ENCODE measurements around the gene STYK1.
A peak's percentile ranks its signal among the peaks of the same experiment; 100 is the strongest.
"Not testable (repeated sequence)": the region's sequence is repeated elsewhere in the genome, so short reads cannot be mapped to it uniquely, and the experiment has no call there.

Gene STYK1

DNA sequence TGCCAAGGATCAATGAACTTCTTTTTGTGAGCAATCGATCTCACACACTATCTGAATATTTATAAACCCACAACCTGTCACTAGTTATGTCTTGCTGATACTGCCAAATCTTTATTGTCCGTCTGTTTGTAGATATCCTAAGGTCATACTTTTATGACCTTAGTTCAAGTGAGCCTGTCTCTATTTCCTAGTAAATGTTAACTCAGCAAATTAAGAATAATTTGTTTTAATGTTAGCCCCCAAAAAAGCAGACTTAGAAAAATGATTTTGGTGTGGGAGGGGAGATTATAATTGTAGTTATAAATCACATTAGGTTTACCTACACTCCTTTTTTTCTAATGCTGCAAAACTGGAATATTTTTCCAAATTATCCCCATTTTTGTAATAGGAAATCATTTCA lies 9.4 kb downstream of the STYK1 start:
- TF ChIP-seq, protein P1, sequence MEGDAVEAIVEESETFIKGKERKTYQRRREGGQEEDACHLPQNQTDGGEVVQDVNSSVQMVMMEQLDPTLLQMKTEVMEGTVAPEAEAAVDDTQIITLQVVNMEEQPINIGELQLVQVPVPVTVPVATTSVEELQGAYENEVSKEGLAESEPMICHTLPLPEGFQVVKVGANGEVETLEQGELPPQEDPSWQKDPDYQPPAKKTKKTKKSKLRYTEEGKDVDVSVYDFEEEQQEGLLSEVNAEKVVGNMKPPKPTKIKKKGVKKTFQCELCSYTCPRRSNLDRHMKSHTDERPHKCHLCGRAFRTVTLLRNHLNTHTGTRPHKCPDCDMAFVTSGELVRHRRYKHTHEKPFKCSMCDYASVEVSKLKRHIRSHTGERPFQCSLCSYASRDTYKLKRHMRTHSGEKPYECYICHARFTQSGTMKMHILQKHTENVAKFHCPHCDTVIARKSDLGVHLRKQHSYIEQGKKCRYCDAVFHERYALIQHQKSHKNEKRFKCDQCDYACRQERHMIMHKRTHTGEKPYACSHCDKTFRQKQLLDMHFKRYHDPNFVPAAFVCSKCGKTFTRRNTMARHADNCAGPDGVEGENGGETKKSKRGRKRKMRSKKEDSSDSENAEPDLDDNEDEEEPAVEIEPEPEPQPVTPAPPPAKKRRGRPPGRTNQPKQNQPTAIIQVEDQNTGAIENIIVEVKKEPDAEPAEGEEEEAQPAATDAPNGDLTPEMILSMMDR (conservative IDR thresholded peaks at IDR 0.05; ENCODE audit: low read depth, low read length), result no peak
- no peak overlapping the region for H3K4me3 ChIP-seq (ENCODE audit: low read depth, low read length)
- no peak for DNase-seq (ENCODE audit: low read depth)

DNA sequence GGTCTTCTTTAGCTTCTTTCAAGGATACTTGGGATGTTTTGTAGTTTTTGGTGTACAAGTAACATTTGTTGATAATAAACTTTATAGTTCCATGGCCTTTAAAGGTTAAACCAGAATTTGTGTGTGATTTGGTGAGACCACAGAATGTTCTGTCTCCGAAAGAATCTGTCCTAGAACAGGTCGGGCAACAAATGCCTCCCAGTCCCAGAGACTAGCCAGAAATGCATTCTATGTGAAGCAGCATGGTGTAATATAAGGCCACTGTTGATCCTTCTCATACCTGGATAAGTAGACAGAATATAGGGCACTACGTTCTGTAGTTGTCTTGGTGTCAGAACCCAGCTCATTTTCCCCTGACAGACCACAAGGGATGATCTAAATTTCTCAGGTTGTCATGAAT lies 10.0 kb downstream of the STYK1 start:
- TF ChIP-seq, protein P1 (conservative IDR thresholded peaks at IDR 0.05; ENCODE audit: low read depth, low read length), result no peak
- no peak overlapping the region for H3K4me3 ChIP-seq (ENCODE audit: low read depth, low read length)
- DNase-seq (ENCODE audit: low read depth), result no peak

DNA sequence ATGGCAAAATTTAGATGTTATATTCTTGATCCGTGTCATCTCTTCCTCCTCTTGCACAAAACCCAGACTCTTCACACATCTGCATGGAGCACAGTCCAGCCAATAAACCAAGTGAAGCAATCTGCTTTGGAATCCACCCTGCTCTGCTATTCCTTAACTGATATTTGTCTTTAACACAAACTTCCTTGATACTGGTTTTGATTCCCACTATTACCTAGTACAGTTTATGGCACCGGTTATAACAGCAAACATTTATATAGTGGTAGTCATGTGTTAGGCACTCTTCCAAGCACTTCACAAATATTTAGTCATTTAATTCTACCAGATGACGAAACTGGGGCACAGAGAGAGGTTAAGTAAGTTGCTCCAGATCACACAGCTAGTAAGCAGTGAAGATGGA lies 12.5 kb downstream of the STYK1 start:
- peak; percentile 23 for DNase-seq (ENCODE audit: low read depth)
- TF ChIP-seq, protein P1 (conservative IDR thresholded peaks at IDR 0.05; ENCODE audit: low read depth, low read length), result no peak
- no peak overlapping the region for H3K4me3 ChIP-seq (ENCODE audit: low read depth, low read length)

DNA sequence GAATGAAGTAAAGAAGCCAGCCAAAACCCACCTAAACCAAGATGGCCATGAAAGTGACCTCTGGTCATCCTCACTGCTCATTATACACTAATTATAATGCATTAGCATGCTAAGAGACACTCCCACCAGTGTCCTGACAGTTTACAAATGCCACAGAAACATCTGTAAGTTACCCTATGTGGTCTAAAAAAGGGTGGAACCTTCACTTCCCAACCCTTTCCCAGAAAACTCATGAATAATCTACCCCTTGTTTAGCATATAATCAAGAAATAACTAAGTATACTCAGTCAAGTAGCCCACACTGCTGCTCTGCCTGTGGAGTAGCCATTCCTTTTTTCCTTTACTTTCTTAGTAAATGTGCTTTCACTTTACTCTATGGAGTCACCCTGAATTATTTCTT lies 19.8 kb downstream of the STYK1 start:
- TF ChIP-seq, protein P1 (conservative IDR thresholded peaks at IDR 0.05; ENCODE audit: low read depth, low read length), result no peak
- H3K4me3 ChIP-seq (ENCODE audit: low read depth, low read length), result no peak overlapping the region
- DNase-seq (ENCODE audit: low read depth), result no peak

DNA sequence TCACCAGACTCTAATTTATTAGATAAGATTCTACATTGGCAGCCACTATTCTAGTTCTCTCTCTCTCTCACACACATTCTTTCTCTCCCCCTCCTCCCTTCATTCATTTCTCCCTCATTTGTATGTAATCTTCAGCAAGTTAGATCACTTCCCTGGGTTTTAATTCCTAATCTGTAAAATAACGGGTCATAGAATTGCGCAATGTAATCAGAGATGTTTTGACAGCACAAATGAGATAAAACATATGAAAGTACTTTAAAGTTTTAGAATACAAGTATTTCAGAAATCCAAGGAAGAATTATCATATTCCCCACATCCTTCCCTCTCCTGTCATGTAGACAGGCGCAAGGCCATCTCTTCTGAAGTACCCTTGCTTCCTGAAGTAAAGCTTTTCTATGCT lies 21.7 kb downstream of the STYK1 start:
- H3K4me3 ChIP-seq (ENCODE audit: low read depth, low read length), result no peak overlapping the region
- TF ChIP-seq, protein P1 (conservative IDR thresholded peaks at IDR 0.05; ENCODE audit: low read depth, low read length), result no peak
- DNase-seq (ENCODE audit: low read depth), result no peak

DNA sequence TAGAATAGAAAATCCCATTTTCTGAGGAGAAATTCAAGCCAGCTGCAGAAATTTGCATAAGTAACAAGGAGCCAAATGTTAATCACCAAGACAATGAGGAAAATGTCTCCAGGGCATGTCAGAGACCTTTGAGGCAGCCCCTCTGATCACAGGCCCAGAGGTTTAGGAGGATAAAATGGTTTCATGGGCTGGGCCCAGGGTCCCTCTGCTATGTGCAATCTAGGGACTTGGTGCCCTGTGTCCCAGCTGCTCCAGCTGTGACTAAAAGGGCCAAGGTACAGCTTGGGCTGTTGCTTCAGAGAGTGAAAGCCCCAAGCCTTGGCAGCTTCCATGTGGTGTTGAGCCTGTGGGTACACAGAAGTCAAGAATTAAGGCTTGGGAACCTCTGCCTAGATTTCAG lies 27.3 kb downstream of the STYK1 start:
- H3K4me3 ChIP-seq (ENCODE audit: low read depth, low read length); DNase-seq (ENCODE audit: low read depth): not testable (repeated sequence)

DNA sequence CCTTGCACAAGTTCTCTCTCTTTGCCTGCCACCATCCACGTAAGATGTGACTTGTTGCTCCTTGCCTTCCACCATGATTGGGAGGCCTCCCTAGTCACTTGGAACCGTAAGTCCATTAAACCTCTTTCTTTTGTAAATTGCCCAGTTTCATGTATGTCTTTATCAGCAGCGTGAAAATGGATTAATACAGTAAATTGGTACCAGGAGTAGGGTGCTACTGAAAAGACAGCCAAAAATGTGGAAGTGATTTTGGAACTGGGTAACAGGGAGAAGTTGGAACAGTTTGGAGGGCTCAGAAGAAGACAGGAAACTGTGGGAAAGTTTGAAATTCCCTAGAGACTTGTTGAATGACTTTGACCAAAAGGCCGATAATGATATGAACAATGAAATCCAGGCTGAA lies 27.9 kb downstream of the STYK1 start:
- DNase-seq (ENCODE audit: low read depth), result no peak
- H3K4me3 ChIP-seq (ENCODE audit: low read depth, low read length), result no peak overlapping the region
- TF ChIP-seq, protein P1 (conservative IDR thresholded peaks at IDR 0.05; ENCODE audit: low read depth, low read length), result no peak

Data from choroid plexus epithelial cell (primary cell).